Caki2 (cell line): ENCODE data around the gene HOXB6. TPM values are rescaled to one million over a fixed set of nuclear protein-coding genes. Genes with fewer than 3 reads are reported as not detected.

ENCODE experiments used
- DNase-seq: peaks from one replicate; pipeline ENCODE4 v3.0.0-alpha.2; 2015; ENCODE audit warnings: low read depth
- in situ Hi-C: cut with HindIII; loops from 2 replicates; pipeline ENCODE4 v1.10.0; 2016; ENCODE audit warnings: low sequenced_read_pairs, low pct_unique_long_range_greater_than_20kb, mixed read lengths
- total RNA-seq: library from RNA; depleted of rRNA; stranded (reverse); fragments of >200 nt; shearing (Covaris generic); gene quantifications from 2 replicates; pipeline ENCODE4 v1.2.3, GENCODE V29; 2014; ENCODE audit warnings: low replicate concordance

The HOXB6 gene
- total RNA-seq, 1 experiment from 2014 or later, result 5.4 TPM

GRCh38 chr17:48590607-48591161, 14.1 kb downstream of the HOXB6 start:
- in situ Hi-C loops, result no loop called here
- DNase-seq, result no peak

GRCh38 chr17:48589831-48590606, 14.8 kb downstream of the HOXB6 start, which contains the start of gene HOXB3:
HOXB3 (minus strand) TSS chr17:48590241; CDS start chr17:48552474, 37,767 bp downstream.
- in situ Hi-C loops, result no loop called here

GRCh38 chr17:48589060-48589830, 15.5 kb downstream of the HOXB6 start:
- no peak for DNase-seq
- in situ Hi-C loops, result no loop called here

More at GRCh38 chr17:48589831-48590606, 14.8 kb downstream of the HOXB6 start, which contains the start of gene HOXB3:
- no peak for DNase-seq

GRCh38 chr17:48588528-48588927, 16.3 kb downstream of the HOXB6 start:
- DNase-seq, result no peak
- in situ Hi-C loops, result no loop called here

- DNase-seq, result no peak
- in situ Hi-C loops, result no loop called here
Measured at GRCh38 chr17:48588074-48588415, 16.7 kb downstream of the HOXB6 start.

- in situ Hi-C loops, result no loop called here
- DNase-seq, result no peak
Measured at GRCh38 chr17:48587276-48588073, 17.3 kb downstream of the HOXB6 start.

- in situ Hi-C loops, result no loop called here
- no peak for DNase-seq
Measured at GRCh38 chr17:48586355-48587258, 18.2 kb downstream of the HOXB6 start.

- DNase-seq, result no peak
- in situ Hi-C loops, result no loop called here
Measured at GRCh38 chr17:48584223-48584741, 20.5 kb downstream of the HOXB6 start.

- no peak for DNase-seq
- in situ Hi-C loops, result no loop called here
Measured at GRCh38 chr17:48583708-48584222, 21.0 kb downstream of the HOXB6 start.

- in situ Hi-C loops, result no loop called here
- DNase-seq, result no peak
Measured at GRCh38 chr17:48582750-48583069, 22.1 kb downstream of the HOXB6 start.

- DNase-seq, result no peak
Measured at GRCh38 chr17:48579760-48580554, 24.8 kb downstream of the HOXB6 start.

GRCh38 chr17:48579471-48579759, 25.4 kb downstream of the HOXB6 start:
- in situ Hi-C loops, result no loop called here

More at GRCh38 chr17:48579760-48580554, 24.8 kb downstream of the HOXB6 start:
- in situ Hi-C loops, result no loop called here

GRCh38 chr17:48578616-48579470, 25.9 kb downstream of the HOXB6 start:
- in situ Hi-C loops, result no loop called here
- no peak for DNase-seq

More at GRCh38 chr17:48579471-48579759, 25.4 kb downstream of the HOXB6 start:
- no peak for DNase-seq

- in situ Hi-C loops, result no loop called here
- peak; percentile 61 for DNase-seq
Measured at GRCh38 chr17:48577946-48578615, 26.7 kb downstream of the HOXB6 start, which contains the start of gene HOXB4. HOXB4 (minus strand) TSS chr17:48578350; CDS start chr17:48578319, 31 bp downstream.

- DNase-seq, result no peak
- in situ Hi-C loops, result no loop called here
Measured at GRCh38 chr17:48577330-48577945, 27.3 kb downstream of the HOXB6 start.
